GM12892 (cell line): ENCODE results near the gene HCN4.

Experiments
- DNase-seq: peaks from one replicate; pipeline ENCODE4 v3.0.0; 2011; ENCODE audit not compliant: insufficient read length
- FAIRE-seq: peaks from 2 replicates; lab custom pipeline; 2011; peaks lifted over from hg19 to GRCh38; lab: Jason Lieb, UNC
- POLR2A ChIP-seq: IDR thresholded peaks from 2 replicates; pipeline ENCODE4 v1.6.1; 2011; ENCODE audit warnings: low read depth, low read length, control low read depth
- POLR2AphosphoS5 ChIP-seq: IDR thresholded peaks from 2 replicates; pipeline ENCODE4 v1.6.1; 2011; ENCODE audit warnings: low read depth, low read length, control low read depth
- TAF1 ChIP-seq: IDR thresholded peaks from 2 replicates; pipeline ENCODE4 v1.6.1; 2011; ENCODE audit warnings: low read depth, mild to moderate bottlenecking, control low read depth, low read length, borderline replicate concordance

The HCN4 gene

DNA sequence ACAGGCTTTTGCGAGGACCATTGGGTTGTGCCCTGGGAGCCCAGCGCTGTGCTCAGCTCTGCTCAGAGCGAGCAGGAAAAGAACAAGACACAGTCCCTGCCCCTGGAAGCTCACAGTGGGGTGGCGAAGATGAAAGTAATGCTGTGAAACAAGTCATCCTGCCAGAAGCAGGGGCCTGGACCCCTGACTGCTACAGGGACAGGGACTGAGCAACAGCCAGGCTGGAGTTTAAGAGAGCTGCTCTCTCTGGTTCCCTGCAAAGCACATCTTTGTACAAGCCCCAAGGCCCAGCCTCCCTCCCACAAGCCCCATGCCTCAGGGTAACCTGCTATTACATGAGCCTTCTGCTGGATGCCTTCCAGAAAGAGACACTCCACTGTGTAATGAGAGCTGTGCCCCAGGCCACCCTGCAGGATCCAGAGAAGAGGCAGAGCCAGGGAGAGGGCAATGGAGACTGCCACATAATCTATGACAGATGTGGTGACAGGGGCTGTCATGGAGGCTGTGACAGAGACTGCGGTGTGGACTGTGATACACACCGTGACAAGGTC lies 7.1 kb upstream of the HCN4 start:
- TF ChIP-seq TAF1 (no peak), POLR2A (no peak)
- FAIRE-seq = no peak
- no peak for DNase-seq

GRCh38 chr15:73375012-73375411 lies 6.3 kb upstream of the HCN4 start:
- TF ChIP-seq POLR2A = no peak
- no peak for TF ChIP-seq TAF1
- TF ChIP-seq POLR2AphosphoS5 = no peak
- DNase-seq (no peak), FAIRE-seq (no peak)

DNA sequence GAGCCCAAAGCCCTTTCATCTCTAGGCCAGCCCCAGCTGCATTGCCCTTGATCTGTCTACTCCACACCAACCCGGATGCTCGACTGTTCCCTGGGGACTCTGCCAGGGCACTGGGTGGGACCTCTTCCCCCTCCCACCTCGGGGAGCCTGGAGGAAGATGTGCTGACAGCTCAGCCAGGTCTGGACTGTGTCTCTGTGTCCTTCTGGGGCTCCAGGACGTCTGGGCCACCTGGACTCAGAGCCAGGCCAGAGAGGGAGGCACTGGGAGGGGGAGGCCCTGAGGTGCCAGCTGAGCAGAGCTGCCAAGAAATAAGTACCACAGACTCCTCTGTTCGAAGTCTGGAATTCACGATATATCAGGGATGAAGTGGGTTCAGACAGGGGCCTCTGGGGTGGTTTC lies 5.8 kb upstream of the HCN4 start:
- no peak for FAIRE-seq

DNA sequence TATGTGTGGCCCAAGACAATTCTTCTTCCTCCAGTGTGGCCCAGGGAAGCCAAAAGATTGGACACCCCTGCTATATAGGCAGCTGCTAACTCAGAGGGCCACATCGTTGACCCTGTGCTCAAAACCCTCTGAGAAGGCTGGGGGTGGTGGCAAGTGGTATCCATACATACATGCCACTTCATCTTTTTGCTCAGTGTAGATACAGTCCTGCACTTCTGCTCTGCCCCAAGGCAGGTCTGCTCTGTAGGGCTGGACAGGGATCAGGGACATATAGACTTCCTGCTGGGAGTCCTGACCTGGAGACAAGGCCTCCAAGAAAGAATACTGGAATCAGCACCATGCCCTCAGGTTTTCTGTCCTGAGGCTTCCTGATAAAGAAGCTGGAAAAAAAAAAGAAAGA lies 4.5 kb upstream of the HCN4 start:
- FAIRE-seq (no peak), DNase-seq (no peak)
- TF ChIP-seq POLR2A (no peak), POLR2AphosphoS5 (no peak), TAF1 (no peak)

More for the DNA sequence above, 5.8 kb upstream of the HCN4 start:
- no peak for DNase-seq
- TF ChIP-seq POLR2A = no peak
- TF ChIP-seq TAF1 = no peak
- TF ChIP-seq POLR2AphosphoS5 = no peak

GRCh38 chr15:73371812-73372211 lies 3.1 kb upstream of the HCN4 start:
- no peak for FAIRE-seq
- no peak for DNase-seq
- no peak for TF ChIP-seq POLR2A
- TF ChIP-seq POLR2AphosphoS5 = no peak
- TF ChIP-seq TAF1 = no peak

GRCh38 chr15:73370151-73370550 lies 1.4 kb upstream of the HCN4 start:
- DNase-seq (no peak), FAIRE-seq (no peak)
- TF ChIP-seq POLR2A (no peak), POLR2AphosphoS5 (no peak), TAF1 (no peak)

DNA sequence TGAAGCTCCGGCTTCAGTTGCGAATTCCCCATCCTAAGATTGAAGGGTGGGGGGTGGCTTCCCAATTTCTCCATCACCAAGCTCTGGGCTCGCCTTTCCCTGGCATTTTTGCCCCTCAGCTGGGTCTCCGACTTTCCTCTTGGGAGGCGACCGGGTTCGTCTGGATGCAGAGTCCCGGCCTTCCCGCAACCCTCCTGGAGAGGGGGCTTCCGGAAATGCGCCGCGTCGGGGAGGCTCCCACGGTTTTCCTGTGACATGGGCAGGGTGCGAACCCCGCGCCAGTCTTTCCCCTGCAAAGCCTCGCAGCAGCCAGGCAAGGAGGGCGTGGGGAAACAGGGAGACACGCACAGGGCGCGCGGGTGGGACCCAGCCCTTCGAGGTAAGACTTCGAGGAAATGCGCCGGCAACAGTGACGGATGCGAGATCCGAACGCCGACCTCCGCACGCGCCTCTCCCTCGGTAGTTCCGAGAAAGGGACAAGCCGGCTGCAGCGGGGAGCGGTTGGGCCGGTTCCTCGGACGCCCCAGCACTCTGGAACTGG lies 466 bp upstream of the HCN4 start:
- no peak for FAIRE-seq
- TF ChIP-seq POLR2A = no peak
- TF ChIP-seq POLR2AphosphoS5 = no peak
- TF ChIP-seq TAF1 = no peak

DNA sequence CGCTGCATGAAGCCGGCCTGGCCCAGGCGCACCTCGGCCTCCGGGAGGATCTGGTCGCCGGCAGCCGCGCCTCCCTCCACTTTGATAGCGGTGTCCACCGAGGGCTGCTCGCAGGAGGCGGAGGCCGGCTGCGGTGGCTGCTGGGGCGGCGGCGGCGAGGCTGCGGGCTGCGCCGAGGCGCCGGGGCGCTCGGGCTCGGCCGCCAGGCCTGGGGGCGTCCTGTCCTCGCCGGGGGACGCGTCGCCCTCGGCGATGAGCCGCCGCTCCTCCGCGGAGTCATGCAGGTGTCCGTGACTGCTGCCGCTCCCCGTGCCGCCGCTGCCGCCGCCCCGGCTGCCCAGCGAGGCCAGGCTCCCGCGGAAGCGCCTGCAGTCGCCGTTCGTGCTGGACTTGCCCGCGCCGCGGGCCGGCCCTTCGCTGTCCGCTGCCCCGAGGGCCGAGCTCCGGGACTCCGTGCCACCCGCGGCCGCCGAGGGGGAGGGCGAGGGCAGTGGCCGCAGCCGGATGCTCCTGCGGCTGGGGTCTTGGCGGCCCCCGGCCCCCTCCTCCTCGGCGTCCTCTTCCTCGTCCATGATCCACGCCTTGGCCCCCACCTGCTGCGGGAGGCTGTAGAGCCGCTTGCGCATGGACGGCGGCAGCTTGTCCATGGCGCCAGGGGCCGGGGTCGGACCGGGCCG lies 996 bp downstream of the HCN4 start:
- no peak for DNase-seq
- no peak for TF ChIP-seq POLR2A
- TF ChIP-seq TAF1 = no peak
- TF ChIP-seq POLR2AphosphoS5 = no peak
- FAIRE-seq = no peak

More for the DNA sequence above, 466 bp upstream of the HCN4 start:
- DNase-seq = no peak

DNA sequence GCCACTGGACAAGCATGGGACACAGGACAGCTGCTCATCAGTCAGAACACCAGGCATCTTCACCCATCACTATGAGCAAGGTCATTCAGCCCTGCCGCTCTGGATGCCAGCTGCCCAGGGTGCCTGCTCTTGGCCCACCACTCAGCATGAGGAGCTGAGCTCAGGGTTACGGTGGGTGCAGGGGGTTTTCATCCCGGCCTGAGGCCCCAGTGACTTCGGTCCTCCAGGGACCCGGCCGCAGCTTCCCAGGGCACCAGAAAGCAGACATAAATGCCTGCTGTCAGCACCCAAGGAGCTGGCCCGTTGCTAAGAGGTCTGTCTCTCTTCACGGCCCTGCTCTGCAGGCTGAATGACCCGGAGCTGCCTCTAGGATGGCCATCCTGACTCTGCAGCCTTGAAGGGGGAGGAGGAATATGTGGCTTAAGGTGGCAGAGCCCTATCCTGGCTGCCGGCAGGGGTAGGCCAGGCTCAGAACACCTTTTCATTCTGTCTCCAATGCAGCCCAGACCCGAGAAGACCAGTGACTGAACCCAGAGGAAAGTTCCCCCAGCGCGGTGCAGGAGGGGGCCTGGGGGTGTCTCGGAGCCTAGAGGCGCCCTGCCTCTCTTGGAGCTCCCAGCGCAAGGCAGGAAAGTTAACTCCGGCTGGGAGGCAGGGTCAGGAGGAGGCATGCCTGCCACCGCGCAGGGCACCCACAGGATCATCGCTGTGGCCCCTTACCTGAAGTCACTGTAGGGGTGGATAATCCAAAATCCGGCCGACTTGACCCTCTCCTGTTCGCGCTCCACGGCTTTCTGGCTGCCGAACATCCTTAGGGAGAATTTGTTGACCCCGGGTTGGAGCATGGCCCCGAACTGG lies 1.8 kb downstream of the HCN4 start:
- DNase-seq (no peak), FAIRE-seq (no peak)
- no peak for TF ChIP-seq TAF1
- TF ChIP-seq POLR2AphosphoS5 = no peak
- TF ChIP-seq POLR2A = no peak

GRCh38 chr15:73364070-73364469 lies 4.7 kb downstream of the HCN4 start:
- FAIRE-seq (no peak), DNase-seq (no peak)
- TF ChIP-seq POLR2AphosphoS5 (no peak), POLR2A (no peak), TAF1 (no peak)

DNA sequence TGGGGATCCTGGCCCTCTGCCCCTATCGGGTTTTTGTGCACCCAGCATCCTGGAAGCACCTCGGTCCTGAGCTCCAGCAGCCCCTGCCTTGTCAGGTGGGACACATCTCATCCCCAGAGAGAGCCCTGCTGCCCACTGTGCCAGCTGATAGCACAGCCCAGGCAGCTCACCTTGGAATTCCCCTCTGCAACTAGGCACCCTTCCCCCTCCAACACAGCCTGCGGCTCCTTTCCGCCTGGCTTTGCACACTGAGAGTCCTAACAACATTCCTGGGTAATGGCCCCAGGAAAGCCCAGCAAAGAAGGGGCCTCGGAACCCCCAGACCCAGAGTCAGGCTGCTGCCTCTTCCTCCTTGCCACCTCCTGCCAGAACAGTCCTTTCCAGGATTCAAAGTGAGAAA lies 5.9 kb downstream of the HCN4 start:
- FAIRE-seq (no peak), DNase-seq (no peak)
- no peak for TF ChIP-seq POLR2AphosphoS5
- TF ChIP-seq POLR2A = no peak
- TF ChIP-seq TAF1 = no peak
